HG02623 (cell line): Measurements from ENCODE around the gene ADAM11.

Experiments used
- ATAC-seq: cut with Tn5 transposase; IDR thresholded peaks from one replicate; pipeline ENCODE4 v1.9.1; 2021; ENCODE audit warnings: moderate library complexity; ENCODE audit not compliant: unreplicated experiment

Gene ADAM11

DNA sequence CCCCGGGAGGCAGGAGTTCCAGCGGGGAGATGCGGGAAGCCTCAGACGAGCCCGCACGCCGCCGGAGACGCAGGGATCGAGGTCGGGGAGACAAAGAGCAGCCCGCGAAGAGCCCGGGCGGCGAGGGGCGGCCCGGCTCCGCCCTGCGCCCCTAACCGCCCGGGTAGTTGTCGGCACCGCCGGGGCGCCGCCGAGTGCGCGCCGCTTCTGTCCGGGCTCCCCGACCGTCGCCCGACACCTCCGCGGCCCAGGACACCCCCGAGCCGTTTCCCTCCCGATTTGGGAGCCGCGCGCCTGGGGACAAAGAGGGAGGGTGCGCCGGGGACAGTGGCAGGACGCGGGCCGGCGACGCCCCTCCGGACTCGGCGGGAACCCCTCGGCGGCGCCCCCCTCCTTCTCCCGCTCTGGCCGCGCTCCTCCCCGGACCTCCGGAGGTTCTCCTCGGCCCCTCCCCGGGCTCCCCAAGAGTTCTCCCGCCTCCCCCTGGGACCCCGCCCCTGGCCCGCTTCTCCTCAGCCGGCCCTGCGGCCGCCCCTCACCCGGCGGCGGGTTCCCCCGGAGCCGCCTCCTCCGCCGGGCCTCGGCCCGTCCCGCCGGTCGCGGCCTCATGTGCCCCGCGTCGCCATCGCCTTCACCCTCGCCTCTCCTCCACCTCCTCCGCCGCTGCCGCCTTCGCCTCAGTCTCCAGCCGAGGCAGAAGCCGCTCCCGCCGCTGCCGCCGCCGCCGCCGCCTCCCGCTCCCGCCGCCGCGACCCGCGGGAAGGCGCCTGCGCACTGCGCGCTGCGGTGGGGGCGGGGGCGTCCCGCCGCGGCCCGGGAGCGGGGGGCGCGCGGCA, 71.0 kb downstream of the ADAM11 start, which contains the start of gene GJC1:
TSS of gene GJC1 (minus strand) at position 765 of the 836 bp plus-strand sequence. CDS start 24,470 bp downstream, outside the sequence.
- ATAC-seq, result no peak

DNA sequence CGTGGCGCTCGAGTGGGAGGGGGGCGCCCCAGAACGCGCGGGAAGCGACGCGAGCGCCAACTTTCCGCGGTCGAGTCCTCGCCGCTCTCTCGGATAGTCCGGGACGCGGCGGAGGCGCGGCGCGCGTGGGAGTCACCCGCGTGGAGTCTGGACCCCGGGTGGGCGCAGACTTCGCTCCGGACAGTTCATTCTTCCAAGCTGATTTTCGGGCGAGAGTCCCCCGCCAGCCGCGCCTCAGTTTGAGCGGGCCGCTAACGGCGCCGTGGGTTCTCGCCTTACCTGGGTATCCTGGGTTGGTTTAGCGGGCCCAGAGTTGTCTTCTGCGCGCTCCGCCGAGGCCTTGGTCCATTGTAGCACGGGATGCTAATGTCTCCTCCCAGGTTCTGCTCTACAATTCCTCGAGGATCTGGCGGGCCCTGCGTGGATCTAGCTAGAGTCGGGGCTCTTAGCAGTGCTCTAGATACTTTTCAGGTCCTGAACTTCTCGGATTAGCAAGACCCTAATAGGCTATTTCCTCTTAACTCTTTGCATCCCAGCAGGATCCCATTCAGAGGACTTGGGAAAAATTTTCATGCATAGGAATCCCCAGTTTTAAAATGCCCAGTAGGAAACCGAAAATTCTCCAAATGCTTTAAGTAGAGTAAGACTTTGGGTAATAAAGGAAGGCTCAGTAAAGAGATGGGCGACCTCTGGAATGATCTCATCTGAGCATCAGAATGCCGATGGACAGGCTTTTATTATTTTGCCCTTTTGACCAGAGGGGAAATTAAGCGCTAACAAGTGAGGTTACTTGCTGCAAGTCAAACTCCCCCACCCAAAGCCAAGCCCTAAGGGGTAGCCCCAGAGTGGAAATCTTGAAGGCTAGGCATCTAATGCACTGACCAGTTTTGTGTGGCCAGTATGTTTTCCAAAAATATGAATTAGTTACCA, 71.8 kb downstream of the ADAM11 start:
- ATAC-seq, result no peak

GRCh38 chr17:44831371-44831770, 72.6 kb downstream of the ADAM11 start:
- no peak for ATAC-seq
